Hippocampal formation (tissue), 2 donors: ENCODE results near the gene SPARC.
"Not testable (repeated sequence)": the region's sequence is repeated elsewhere in the genome, so short reads cannot be mapped to it uniquely, and the experiment has no call there.

Experiments
- DNase-seq, 2 donors: peaks; one replicate each; lab custom pipeline; 2025; lab: John Stamatoyannopoulos, UW

SPARC gene

GRCh38 chr5:151700296-151700695 lies 13.6 kb upstream of the SPARC start:
- DNase-seq: no peak

GRCh38 chr5:151699071-151699901 lies 12.6 kb upstream of the SPARC start:
- DNase-seq: no peak

- not testable (repeated sequence) for DNase-seq
Measured at GRCh38 chr5:151698081-151698480, 11.4 kb upstream of the SPARC start.

DNA sequence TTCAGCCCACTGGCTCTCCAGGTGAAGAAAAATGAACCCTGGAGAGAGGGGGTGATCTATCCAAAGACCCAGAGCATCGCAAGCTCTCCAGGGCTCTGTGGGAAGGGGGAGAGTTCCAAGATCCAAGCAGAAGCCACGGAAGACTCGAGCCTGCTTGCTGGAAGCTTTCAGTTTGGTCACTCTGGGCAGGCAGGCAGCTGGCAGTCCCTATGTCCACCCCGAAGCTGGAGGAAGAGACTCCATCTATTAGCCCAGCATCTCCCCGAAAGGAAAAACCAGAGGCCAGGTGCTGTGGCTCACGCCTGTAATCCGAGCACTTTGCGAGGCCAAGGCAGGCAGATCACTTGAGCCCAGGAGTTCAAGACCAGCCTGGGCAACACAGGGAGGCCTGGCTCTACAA lies 10.7 kb upstream of the SPARC start:
- DNase-seq: no peak

- no peak for DNase-seq
Measured at GRCh38 chr5:151696470-151697061, 9.9 kb upstream of the SPARC start.

DNA sequence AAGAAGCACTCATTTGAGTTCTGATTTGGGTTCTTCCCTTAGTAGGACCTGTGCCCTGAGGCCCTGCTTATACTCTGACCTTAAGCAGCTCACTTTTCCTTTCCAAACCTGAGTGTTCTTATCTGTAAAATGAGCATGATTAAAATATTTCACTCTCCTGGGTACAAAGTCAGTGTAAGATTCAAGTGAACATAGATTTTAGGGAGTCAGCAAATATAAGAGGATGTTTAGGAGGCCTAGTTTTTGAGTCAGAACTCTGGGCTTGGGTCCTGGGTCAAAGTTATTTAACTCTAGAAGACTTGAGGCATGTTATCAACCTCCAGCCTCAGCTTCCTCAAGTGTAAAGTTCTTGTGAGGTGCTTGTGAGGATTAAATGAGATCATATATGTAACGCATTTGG lies 8.7 kb upstream of the SPARC start:
- no peak for DNase-seq

- DNase-seq: peak; percentile 78 to 88
Measured at GRCh38 chr5:151694035-151694485, 7.3 kb upstream of the SPARC start.

- no peak for DNase-seq
Measured at GRCh38 chr5:151692312-151692711, 5.6 kb upstream of the SPARC start.

DNA sequence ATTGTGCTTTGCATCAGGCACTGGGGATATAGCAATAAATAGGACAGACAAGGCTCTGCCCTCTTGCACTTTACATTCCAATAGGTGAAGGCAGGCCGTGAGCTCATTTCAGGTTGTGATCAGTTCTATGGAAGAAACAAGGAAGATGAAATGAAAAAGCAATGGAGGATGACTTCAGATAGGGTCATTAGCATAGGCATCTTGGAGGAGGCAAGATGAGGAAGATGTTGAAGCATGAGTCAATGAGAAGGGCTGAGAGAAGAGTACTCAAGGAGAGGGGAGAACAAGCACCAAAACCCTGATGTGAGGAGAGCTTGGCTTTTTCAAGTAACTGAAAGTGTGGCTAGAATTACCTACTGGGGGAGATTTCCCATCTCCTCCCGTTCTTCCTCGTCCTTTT lies 5.0 kb upstream of the SPARC start:
- no peak for DNase-seq

DNA sequence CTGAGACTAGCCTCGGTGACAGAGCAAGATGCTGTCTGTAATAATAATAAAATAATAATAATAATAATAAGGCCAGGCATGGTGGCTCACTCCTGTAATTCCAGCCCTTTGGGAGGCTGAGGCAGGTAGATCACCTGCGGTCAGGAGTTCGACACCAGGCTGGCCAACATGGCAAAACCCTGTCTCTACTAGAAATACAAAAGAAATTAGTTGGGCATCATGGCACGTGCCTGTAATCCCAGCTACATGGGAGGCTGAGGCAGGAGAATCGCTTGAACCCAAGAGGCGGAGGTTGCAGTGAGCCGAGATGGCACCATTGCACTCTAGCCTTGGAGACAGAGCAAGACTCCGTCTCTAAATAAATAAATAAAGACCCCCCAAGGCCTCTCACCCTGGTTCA lies 2.9 kb upstream of the SPARC start:
- DNase-seq: not testable (repeated sequence)

DNA sequence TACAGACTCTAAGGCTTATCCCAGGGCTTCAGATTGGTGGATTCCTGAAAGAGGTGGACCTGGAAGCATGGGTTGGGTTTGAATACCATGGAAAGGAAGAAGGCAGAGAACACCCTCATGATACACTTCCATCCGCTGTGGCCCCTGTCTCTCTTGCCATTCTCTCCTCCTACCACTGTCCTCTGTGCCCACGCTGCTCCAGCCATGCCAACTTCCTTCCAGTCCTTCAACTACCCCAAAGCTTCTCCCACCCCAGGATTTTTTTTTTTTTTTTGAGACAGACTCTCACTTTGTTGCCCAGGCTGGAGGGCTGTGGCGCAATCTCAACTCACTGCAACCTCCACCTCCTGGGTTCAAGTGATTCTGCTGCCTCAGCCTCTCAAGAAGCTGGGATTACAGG lies 1.7 kb upstream of the SPARC start:
- no peak for DNase-seq

DNA sequence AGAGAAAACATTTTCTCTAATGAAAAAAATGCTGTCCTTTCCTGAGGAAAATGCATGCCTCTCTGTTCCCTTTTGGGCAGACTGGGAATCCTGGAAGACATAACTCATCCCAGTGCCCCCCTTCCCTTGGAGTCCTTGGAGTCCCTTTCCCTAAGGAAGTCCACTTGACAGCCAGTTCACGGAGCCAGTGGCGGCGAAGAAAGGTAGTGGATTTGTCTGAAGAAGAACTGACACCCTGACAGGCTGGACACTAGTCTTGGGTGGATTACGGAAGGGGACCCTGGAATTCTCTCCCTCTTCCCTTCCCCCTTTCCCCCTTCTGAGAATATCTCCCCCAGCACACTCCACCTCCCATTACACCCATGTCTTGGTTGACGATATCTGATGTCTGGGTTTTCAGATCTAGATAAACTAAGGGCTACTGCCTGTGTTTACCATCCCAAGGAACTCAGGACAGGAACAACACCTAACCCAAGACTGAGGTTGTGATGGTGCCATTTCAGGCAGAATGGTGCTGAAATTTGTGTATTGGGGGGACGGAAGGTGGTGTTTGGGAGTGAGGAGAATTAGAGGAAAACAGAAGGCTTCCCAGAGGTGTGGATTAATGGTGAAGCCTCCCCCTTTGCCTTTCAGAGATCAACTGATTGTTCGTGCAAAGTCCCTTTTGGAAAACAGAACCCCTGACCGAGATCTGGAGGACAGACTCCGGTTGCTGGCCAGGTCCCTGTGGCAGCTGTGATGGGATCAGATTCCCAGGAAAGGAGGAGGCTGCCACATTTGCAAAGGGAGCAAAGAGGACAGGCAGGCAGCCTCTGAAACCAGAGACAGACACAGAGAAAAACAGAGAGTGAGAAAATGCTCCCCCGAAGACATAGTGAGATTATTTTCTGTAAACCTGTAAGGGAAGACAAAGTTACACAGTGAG lies 704 bp downstream of the SPARC start:
- DNase-seq: no peak

DNA sequence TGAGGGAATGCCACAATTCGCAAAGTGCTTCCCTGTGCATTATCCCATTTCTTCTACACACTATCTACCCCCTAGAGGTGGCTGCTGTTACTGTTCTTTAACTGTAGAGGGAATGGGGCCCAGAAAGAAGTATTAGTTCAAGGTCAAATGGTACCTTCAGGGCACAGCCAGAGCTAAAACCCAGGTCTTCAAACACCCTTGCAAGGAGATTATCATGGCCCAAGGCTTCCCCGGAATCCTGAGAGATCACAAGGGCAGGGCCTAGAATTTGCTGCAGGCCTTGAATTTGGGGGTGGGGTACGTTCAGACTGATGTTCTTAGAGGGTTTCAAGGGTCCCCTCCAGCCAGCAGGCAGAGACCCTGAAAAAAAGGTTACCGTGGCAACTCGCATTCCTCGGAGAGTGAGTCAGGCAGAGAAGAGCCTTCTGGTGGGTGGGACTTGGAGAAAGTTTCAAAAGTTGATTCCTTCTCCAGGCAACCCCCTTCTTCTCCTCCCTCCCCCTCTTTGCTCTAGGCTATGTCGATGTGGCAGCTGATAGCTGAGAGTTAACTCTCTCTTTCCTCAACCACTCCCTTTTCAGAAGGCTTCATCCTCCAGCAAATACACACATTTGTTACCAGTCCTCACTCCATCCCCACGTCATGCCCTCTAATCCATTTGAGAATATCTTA lies 1.9 kb downstream of the SPARC start:
- DNase-seq: no peak

GRCh38 chr5:151683986-151684588 lies 2.6 kb downstream of the SPARC start:
- DNase-seq: no peak

GRCh38 chr5:151683444-151683843 lies 3.3 kb downstream of the SPARC start:
- no peak for DNase-seq

DNA sequence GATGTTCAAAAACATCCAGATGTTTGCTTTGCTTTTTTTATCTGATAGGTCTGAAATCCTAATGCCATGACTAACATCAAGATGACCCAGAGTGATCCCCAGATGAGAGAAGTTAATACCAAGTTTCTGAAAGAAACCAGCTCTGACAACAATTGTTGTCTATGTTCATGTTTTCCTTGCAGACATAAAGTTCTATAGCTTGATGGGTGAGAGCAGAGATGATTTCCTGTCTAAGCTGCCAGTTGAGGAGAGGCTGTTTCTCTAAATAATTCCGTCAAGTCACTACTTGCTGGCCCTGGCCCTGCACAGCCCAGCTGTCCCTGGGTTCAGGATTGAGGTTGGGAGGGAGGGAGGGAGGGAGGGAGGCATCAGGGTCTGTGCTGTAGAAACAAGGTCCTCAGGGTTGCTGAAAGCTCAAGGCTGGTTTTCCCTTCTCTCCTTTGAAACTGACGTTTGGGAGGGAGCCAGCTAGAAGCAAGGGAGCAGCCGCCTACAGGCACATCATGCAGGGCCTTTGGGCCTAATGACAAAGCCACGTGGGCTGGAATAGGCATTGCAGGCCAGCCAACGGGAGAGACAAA lies 3.9 kb downstream of the SPARC start:
- DNase-seq: peak; percentile 12 to 13

DNA sequence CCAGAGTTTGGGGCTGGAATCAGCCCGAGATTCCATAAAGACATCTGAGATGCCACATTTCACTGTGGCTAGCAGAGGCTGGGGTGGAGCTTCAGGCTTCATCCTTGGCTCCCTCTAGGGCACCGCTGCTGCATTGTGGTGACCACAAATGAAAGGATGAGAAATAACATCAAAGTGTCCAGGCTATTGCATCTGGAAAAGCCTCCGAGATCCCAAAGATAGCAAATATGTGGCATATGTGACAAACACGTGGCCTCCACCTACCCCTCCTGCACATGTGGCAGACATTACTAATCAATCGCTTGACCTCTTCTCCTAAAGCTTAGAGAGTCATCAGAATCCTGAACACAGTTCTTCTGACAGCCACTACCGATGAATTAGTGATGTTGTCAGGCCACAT lies 4.5 kb downstream of the SPARC start:
- DNase-seq: no peak

DNA sequence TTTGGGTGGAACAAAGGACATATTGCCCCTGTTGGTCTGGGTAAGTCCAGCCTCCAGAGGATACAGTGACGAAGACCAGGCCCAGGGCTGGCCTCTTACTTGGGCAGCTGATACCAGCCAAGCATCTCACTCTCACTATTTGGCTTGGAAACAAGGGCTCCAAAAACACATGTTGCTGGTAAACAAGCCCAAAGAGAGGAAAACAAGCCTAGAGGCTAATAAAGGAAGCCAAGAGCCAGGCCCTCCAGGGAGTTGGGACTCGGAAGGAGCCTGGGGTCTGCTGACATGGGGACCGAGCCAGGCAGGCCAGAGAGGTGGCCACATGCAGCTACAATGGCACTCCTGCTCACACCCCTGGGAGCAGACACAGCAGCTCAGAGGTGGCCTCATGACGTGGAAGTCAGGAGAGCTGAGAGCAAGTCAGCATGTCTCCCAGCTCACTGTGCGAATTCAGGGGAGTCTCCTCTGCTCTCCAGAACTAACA lies 5.7 kb downstream of the SPARC start:
- DNase-seq: peak in 1 of 2 donors; percentile 20

DNA sequence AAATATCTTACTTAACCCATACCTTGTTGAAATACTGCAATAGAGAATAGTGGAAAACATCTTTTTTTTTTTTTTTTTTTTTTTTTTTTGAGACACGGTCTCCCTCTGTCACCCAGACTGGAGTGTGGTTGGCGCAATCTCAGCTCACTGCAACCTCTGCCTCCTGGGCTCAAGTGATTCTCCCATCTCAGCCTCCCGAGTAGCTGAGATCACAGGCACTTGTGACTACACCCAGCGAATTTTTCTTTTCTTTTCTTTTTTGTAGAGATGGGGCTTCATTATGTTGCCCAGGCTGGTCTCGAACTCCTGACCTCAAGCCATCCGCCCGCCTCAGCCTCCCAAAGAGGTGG lies 6.6 kb downstream of the SPARC start:
- DNase-seq: not testable (repeated sequence)

GRCh38 chr5:151679421-151680155 lies 7.1 kb downstream of the SPARC start:
- DNase-seq: no peak
